ENCODE data around the gene ANKRD61. TPM values are rescaled to one million over a fixed set of nuclear protein-coding genes. Genes with fewer than 3 reads are reported as not detected.

The ANKRD61 gene
- polyA plus RNA-seq, 2 of the 4 experiments (the other 2 are of a cell fraction): 0.37 to 1.1 TPM

- Histone ChIP-seq H3K9me3 (no peaks in the 10 kb centered on the region), H3K4me3 (no peak overlapping the region), H3K27ac (no peak overlapping the region), H3K4me1 (peaks cover 48% of the 10 kb centered on the region; the same call in 2 of the 3 replicates), H3K4me2 (peak overlapping the region; percentile 95; the same call in 2 of the 3 replicates)
- no peak for FAIRE-seq
- no peak for ATAC-seq
- ChIA-PET POLR2A (interaction anchor here (0.7 to 1.6 kb wide), 4 partner anchors 9 to 89 kb away, joined by 3 to 6 read pairs (median 3); no protein-coding TSS in a partner anchor), CTCF (interaction anchor here (1.2 kb wide), 1 partner anchor 11 kb away, joined by 3 read pairs; no protein-coding TSS in a partner anchor)
- DNase-seq (ENCODE audit: low read depth in 1 of 2, low spot score in 1 of 2): no peak
- no peak for TF ChIP-seq MAFK (IDR thresholded peaks at IDR 0.05; ENCODE audit: partially characterized antibody)
- TF ChIP-seq HMGXB4 (CRISPR knock-in tag; IDR thresholded peaks at IDR 0.05; ENCODE audit: borderline replicate concordance): no peak
- TF ChIP-seq JUN (IDR thresholded peaks at IDR 0.05): no peak
- no peak for TF ChIP-seq ZFP36 (IDR thresholded peaks at IDR 0.05; ENCODE audit: borderline replicate concordance, partially characterized antibody)
- TF ChIP-seq HEYL (CRISPR knock-in tag; IDR thresholded peaks at IDR 0.05): no peak
- no peak for TF ChIP-seq TFCP2L1 (CRISPR knock-in tag; IDR thresholded peaks at IDR 0.05)
- no peak for TF ChIP-seq RFX5 (IDR thresholded peaks at IDR 0.05)
- no peak for TF ChIP-seq CEBPB (IDR thresholded peaks at IDR 0.05)
- no peak for TF ChIP-seq ESRRA (IDR thresholded peaks at IDR 0.05; ENCODE audit: borderline replicate concordance, low read length)
- TF ChIP-seq KDM5A (IDR thresholded peaks at IDR 0.05): no peak
- TF ChIP-seq BHLHE40 (IDR thresholded peaks at IDR 0.05; ENCODE audit: low read depth, low read length): no peak
- no peak for TF ChIP-seq CBX2 (IDR thresholded peaks at IDR 0.05; ENCODE audit: borderline replicate concordance, low read depth)
- TF ChIP-seq RAD21 (conservative IDR thresholded peaks at IDR 0.05 in 1 of 2, IDR thresholded peaks at IDR 0.05 in 1 of 2): no peak
- no peak for TF ChIP-seq NPAS2 (CRISPR knock-in tag; IDR thresholded peaks at IDR 0.05; ENCODE audit: borderline replicate concordance)
- no peak for TF ChIP-seq USF2 (IDR thresholded peaks at IDR 0.05)
- no peak for TF ChIP-seq HOXB13 (CRISPR knock-in tag; IDR thresholded peaks at IDR 0.05; ENCODE audit: low read depth)
- no peak for TF ChIP-seq FOSB (CRISPR knock-in tag; IDR thresholded peaks at IDR 0.05)
- 94% methylated on average over 2 of the region's 2 CpGs for WGBS (ENCODE audit: missing lambda C conversion rate)
Observed at GRCh38 chr7:6011541-6011940, 19.6 kb upstream of the ANKRD61 start.

- DNase-seq (ENCODE audit: low read depth in 1 of 2, low spot score in 1 of 2) (no peak), FAIRE-seq (no peak), ATAC-seq (no peak)
- Histone ChIP-seq H3K27ac (0 out of 6 replicates have a peak overlapping the region, but pooled peaks of 1 of the 2 experiments have one; percentile 24), H3K4me3 (no peak overlapping the region), H3K4me2 (no peak overlapping the region; the same call in 2 of the 3 replicates), H3K4me1 (peaks cover 44% of the 10 kb centered on the region; the same call in 2 of the 3 replicates), H3K9me3 (no peaks in the 10 kb centered on the region)
- WGBS (ENCODE audit: missing lambda C conversion rate): 80% methylated on average over 14 of the region's 14 CpGs
- ChIA-PET POLR2A (interaction anchor here (0.7 to 1.6 kb wide), 3 partner anchors 8 to 88 kb away, joined by 3 to 6 read pairs (median 3); no protein-coding TSS in a partner anchor), CTCF (interaction anchor here (1.2 kb wide), 1 partner anchor 10 kb away, joined by 3 read pairs; no protein-coding TSS in a partner anchor)
- TF ChIP-seq MAFK (IDR thresholded peaks at IDR 0.05; ENCODE audit: partially characterized antibody) (peak; percentile 25), TP53 (CRISPR knock-in tag; IDR thresholded peaks at IDR 0.05) (no peak), CEBPB (IDR thresholded peaks at IDR 0.05) (peak; percentile 60 to 79; a peak in 3 of 4 replicates), SREBF2 (IDR thresholded peaks at IDR 0.05) (no peak), ZSCAN20 (CRISPR knock-in tag; IDR thresholded peaks at IDR 0.05) (no peak)
Observed at GRCh38 chr7:6012355-6013104, 18.6 kb upstream of the ANKRD61 start.

Data from A549 (cell line).